Nucleus accumbens (tissue), 56 donors: ENCODE data around the gene CD9.
A peak's percentile ranks its signal among the peaks of the same experiment; 100 is the strongest.
"Not testable (repeated sequence)": the region's sequence is repeated elsewhere in the genome, so short reads cannot be mapped to it uniquely, and the experiment has no call there.

Experiments
- DNase-seq, 56 donors: peaks; one replicate each; lab custom pipeline; 2025; lab: John Stamatoyannopoulos, UW

Gene CD9

DNA sequence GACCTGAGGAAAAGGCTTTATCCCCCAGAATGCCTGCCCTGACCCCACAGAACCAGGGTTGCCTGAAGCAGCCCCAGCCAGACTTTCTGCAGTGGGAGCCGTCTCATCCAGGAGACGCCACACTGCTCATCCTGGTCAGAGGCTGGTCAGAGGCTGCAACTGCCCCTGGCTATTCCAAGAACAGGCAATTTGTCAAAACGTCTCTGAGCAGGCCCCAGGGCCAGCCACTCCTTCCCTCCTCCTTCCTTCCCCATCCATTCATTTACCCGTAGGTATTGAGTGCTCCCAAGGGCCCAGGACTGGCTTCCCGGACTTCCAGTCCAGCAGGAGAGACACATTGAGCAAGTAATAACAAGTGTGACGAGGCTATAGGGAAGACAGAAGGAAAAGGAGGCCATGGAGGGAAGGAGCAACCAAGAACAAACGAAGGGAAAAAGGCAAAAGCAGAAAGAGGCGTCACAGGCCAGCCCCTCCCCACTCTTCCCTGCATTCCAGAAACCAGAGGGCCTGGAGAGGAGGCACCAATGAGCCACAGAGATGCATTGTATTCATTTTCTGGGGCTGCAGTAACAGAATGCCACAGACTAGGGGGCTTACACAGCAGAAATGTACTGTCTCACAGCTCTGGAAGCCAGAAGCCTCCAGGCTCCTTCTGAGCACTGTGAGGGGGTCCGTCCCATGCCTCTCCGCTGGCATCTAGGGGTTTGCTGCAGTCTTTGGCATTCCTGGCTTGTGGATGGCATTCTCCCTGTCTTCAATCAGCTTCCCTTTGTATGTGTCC, 21.0 kb upstream of the CD9 start:
- DNase-seq = no peak

DNA sequence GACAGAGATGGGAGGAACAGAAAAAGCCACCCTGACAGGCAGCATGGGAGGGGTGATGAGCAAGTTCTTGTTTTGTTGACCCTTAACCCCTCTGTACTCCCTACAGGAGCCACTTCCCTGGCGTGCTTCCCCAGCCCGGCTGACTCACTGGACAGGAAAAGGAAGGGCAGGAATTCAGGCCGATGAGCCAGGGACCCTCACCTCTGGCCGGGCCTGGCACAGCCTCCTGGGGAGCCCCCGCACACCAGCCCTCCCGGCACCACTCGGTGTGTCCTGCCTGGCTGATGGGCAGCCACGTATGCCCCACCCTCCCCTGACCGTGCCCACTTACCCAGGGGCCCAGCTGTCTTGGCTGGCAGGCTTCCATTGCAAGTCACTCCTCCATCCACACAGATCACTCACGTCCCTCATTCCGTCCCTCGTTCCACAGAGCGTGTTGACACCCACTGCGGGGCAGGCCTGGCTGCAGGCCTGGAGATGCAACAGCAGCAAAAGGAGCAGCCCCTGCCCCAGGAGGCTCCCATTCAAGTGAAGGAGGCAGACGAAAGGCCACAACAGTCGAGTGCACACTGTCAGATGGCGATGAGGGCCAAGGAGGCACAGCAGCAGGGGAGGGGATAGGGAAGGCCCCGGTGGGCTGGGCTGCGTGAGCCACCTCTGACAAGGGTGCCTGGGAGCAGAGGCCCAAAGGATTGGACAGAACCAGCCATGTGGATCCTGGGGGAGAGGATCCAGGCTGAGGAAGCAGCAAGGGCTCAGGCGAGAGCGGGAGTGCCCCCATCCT, 19.7 kb upstream of the CD9 start:
- peak in 1 of 56 donors; percentile 29 for DNase-seq

DNA sequence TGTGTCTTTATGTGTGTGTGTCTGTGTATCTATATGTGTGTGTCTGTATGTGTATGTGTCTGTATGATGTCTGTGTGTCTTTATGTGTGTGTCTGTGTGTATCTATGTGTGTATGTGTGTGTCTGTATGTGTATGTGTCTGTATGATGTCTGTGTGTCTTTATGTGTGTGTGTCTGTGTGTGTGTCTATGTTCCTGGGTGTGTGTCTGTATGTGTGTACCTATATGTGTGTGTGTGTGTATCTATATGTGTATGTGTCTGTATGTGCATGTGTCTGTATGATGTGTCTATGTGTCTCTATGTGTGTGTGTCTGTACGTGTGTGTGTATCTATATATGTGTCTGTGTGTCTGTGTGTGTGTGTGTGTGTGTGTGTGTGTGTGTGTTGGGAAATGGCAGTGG, 19.0 kb upstream of the CD9 start:
- DNase-seq = no peak

DNA sequence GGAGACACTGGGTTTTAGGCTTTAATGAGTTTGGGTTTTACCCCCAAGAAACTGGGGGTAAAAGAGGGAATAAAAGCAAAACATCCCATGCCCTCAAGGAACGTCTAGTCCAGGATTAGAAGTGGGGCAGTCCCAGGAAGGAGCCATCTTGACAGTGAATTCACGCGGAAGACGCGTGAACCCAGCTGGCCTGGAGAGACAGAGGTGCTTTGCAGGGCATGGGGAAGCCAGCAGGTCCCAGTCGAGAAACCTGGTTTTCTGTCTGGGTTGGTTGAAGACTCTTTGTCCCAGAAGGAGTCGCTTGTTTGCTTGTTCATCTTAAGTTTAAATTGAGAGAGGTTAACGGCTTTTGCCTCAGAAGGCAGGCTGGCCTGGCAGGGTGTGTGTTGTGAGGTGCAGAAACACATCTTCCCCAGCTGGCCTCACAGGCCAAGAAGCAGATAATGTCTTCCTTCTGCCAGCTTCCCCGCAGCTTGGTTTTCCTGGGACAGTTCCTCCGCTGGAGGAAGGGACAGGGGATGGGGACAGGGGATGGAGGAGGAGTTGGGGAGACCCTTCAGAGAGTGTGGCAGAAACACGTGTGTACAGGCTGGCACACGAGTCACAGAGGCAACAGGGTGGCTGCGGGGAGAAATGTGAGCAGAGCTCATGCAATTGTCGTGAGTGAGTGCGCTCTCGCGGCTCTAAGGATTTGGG, 18.5 kb upstream of the CD9 start:
- no peak for DNase-seq

DNA sequence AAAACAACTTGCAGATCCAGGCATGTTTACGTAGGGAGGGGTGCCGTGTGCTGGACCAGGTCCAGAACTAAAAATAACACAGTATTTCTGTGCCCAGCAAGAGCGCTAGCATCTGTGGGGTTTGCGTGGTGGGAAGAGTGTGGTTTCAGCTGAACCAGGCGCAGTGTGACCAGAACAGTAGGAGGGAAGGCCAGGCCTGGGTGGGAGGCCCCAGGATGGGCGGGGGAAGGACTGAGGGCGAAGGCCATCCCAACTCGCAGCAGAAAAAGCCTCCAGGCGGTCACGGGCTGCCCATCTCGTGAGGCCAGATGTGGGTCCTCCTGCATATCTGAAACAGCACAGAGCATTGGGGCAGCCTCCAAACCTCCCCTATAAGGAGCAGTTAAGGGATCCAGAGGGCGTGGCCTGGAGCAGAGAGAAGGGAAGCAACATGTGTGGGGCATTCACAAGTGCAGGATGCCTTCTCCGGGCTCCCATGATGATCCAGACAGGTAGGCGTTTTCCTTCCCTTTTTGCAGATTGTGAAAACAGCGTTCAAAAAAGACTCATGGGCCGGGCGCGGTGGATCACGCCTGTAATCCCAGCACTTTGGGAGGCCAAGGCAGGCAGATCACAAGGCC, 17.8 kb upstream of the CD9 start:
- peak in 1 of 56 donors; percentile 20 for DNase-seq

DNA sequence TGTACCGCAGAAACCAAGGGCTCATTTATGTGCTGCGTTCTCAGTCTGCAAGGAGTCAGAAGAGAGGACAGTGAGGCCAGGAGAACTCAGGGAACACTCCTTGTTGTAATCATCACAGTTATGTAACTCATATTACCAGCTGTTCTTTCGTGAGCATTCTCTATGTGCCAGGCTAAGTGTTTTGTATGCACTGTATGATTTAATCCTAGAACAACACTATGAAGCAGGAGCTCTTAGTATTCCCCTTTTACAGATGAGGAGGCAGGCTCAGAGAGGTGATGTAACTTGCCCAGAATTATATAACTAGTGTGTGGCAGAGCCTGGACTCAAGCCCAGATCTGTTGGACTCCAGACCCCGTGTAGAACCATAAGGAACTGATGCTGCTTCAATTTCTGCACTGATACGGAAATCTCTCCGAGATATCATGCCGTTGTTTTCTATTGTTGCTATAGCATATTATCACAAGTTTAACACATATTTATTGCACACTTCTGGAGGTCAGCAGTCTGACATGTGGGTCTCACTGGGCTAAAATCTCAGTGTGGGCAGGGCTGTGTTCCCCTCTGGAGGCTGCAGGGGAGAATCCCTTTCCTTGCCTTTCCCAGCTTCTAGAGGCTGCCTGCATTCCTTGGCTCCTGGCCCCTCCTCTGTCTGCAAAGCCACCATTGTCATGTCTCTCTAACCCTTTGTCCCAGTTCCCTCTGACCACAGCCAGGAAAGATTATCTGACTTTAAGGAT, 16.3 kb upstream of the CD9 start:
- peak in 1 of 56 donors; percentile 11 for DNase-seq

DNA sequence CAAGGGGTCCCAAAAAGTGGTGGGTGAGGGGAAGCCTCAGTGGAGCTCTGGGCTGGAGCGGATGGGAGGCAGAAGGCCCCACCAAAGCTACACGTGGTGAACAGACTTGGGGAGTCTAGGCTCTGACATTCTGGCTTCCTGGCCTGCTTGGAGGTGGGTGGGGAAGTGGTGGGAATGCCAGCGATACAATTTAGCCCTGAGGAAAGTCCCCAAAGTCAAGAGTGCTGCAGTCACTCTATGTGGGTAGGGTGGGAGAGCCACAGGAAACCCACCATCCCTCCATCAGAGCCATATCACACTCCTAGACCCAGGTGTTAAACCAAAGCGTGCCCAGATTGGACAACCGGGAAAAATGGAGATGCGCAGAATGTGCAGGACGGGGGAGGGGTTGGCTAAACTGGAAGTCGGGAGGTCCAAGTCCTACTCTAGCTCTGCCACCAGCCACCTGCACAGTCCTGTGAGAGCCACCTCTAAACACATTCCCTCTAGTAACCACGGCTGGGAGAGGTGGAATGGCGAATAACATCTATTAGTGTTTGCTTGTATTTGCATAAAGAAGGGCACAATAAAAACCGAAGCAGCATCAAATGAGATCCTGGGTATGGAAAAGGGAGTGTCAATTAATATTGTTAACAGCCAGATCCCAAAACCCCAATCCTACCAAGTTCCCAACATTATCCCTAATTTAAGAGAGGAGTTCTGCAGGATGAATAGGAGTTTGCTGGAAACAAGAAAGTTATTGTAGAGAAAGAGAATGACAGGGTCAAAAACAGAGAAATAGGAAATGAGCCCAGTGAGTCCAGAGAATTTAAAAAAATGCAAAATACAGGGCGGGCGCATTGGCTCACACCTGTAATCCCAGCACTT, 14.0 kb upstream of the CD9 start:
- DNase-seq = no peak

DNA sequence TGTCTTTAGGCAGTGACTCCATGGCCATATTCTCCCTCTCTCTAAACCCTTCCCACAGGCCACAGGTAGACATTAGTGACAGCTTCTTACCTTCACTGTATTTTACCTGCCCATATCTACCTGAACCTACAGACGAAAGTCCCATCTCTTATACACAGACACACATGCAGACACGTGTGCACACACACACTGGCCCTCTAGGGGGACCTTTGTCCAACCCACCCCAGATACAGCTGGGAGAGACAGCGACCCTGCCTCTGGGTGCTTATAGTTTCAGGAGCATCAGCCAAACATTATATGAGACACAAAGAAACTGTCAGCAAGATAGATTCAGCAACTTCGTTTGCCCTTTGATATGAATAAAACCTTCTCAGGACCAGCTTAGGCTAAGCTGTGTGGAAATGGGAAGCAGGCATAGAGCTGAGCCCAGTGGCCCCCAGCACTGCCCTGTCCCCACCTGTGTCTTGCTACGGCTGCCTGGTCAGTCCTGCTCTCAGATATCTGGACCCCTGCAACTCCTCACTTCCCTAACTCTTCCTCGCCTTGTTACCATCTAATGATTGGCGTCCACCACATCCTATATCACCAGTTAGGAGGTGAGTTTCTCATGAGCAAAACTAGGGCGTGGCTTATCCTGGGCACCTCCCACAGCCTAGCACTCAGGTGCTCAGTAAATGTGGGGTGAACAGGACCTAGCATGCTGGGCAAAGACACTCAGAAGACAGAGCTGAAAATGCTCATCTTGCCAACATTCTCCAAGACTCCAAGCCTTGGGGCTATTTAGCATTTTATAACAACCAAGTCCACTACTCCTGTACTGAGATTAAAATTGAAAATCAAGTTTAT, 12.0 kb upstream of the CD9 start:
- no peak for DNase-seq

- no peak for DNase-seq
Observed at GRCh38 chr12:6189028-6189427, 11.2 kb upstream of the CD9 start.

DNA sequence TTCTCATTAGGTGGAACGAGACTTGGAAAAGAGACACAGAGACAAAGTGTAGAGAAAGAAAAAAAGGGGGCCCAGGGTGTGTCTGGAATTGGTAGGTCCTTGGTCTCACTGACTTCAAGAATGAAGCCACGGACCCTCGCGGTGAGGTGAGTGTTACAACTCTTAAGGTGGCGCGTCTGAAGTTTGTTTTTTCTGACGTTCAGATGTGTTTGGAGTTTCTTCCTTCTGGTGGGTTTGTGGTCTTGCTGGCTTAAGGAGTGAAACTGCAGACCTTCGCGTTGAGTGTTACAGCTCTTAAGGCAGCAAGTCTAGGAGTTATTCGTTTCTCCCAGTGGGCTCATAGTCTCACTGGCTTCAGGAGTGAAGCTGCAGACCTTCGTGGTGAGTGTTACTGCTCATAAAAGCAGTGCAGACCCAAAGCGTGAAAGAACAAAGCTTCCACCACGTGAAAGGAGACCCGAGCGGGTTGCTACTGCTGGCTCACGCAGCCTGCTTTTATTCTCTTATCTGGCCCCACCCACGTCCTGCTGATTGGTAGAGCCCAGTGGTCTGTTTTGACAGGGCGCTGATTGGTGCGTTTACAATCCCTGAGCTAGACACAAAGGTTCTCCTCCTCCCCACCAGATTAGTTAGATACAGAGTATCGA, 10.1 kb upstream of the CD9 start:
- not testable (repeated sequence) for DNase-seq

DNA sequence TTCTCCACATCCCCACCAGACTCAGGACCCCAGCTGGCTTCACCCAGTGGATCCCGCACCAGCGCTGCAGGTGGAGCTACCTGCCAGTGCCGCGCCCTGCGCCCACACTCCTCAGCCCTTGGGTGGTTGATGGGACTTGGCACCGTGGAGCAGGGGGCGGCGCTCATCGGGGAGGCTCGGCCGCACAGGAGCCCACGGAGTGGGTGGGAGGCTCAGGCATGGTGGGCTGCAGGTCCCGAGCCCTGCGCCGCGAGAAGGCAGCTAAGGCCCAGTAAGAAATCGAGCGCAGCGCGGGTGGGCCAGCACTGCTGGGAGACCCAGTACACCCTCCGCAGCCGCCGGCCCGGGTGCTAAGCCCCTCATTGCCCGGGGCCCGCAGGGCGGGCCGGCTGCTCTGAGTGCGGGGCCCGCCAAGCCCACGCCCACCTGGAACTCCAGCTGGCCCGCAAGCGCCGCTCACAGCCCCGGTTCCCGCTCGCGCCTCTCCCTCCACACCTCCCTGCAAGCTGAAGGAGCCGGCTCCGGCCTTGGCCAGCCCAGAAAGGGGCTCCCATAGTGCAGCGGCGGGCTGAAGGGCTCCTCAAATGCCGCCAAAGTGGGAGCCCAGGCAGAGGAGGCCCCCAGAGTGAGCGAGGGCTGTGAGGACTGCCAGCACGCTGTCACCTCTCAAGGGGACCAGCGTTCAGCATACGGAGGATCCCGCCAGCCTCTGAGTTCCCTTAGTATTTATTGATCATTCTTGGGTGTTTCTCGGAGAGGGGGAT, 9.3 kb upstream of the CD9 start:
- not testable (repeated sequence) for DNase-seq

DNA sequence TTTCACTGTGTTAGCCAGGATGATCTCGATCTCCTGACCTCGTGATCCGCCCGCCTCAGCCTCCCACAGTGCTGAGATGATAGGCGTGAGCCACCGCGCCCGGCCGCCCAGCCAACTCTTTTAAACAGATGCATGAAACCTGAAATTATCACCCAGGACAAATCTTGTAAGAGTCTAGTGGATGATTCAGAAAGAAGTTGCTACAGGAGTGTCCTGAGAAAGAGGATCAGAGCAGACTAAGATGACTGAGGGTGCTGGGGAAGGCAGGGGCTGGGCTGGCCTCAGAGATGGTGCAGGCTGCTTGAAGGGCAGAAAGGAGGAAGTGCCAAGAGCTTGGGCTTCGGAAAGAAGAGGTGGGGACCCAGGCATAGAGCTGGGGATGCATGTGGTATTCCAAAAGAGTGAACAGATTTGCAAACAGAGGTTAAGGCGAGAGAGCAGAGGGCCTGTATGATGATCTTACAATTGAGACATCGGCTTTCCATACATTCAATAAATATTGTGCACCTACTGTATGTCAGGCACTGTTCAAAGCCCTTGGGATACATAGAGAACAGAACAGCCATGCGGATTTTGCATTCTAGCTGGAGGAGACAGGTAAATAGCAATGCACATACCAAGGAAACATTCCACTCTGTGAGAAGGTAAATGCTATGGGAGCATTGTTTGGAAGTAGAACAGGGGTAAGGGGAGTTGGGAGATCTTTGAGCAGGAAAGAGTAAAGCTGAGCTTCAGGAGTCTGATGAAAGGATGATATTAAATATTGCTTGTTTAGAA, 7.4 kb upstream of the CD9 start:
- no peak for DNase-seq

- DNase-seq = no peak
Observed at GRCh38 chr12:6193853-6194815, 6.1 kb upstream of the CD9 start.

GRCh38 chr12:6195665-6196535, 4.3 kb upstream of the CD9 start:
- peak in 51 of 56 donors; percentile 23 to 89 (median 66) for DNase-seq
